Anterior cingulate cortex (tissue), 58 donors: ENCODE data around the gene C10orf95.
A peak's percentile ranks its signal among the peaks of the same experiment; 100 is the strongest.

ENCODE experiments used
- DNase-seq, 58 donors: peaks; one replicate each; lab custom pipeline; 2025; lab: John Stamatoyannopoulos, UW

Gene C10orf95

DNA sequence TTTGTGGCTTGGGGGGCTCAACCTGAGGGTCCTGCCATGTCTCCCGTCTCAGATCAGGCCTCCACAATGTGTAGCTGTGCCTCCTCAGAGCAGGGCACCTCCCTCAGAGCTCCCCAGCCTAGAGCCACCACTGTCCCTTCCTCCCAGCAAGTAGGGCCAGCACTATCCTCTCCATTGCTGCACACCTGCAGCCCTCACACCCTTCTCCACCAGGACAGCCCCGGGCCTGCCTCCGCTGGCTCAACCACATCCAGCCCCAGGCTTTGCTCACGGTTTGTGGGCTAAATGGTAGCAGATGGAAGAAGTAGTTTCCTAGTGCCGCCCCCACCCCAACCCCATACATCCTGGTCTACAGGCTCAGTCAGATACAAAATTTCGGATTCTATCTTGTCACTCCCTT is 45.7 kb downstream of the C10orf95 start:
- DNase-seq: no peak

DNA sequence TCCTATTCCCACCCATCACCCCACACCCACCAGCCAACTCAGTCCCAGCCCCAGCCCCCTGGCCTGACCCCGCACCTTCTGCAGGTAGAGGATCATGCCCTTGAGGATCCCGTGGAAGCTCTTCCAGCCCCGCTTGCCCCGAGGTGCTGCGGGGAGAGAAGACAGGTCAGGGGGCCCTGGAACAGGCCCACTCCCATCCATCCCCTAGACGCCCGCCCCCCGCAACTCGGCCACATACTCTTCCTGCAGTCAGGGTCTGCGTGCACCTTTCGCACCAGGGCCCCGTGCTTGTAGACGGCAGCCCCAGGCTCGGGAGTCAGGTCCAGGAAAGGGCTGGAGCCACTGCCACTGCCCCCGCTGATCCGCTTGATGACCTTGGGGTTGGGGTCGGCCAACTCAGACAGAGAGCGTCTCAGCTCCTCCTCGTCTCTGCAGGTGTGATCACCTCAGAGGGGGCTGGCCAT is 46.2 kb downstream of the C10orf95 start:
- DNase-seq: no peak

DNA sequence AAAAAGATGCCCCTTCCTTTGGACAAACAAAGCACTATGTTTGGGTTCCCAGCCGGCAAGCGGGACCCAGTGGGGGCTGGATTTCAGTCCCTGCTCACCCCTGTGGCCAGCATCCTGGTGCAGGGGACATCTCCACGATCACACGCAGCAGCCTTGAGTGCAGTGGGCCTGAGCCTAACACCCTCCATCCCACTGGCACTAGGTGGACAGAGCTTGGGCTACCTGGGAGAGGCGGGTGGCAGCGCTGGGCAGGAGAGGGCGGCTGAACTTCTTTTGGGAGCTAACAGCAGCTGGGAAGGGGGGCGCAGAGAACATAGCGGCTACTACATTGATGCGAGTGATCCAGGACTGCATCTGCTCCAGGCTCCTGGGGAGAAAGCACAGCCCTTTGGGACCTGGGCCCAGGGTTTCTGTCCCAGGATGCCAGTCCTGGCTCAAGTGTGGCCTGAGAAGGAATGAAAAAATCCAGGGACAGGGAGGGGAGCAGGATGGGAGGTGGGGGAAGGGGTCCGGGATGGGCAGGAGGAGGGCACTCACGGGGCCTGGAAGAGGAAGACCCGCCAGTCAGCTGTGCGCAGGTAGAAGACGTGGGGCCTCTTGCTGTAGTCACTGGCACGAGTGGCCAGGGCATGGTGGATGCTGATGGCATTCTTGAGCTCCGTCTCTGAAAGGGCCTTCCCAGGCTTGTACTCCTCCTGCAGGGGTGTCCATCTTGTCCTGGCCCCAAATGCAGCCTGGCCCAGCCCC is 46.8 kb downstream of the C10orf95 start:
- DNase-seq: no peak

DNA sequence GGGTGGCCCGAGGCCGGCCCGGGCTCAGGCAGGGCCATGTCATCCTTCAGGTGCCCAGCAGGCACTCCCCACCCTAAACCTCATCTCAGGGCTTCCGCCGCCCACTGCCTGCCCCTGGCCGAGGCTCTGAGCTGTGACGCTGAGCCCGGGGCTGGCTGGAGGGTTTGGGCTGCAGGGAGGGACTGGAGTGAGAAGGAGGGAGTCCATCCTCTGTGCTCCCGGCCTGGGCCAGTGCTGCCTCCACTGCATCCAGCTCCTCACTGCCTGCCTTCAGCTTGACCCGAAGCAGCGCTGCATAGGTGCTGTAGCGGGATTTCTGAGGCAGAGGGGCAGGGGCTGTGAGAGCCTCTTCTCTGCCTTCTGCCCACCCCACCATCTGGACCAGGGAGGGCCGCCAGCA is 48.2 kb downstream of the C10orf95 start:
- no peak for DNase-seq

DNA sequence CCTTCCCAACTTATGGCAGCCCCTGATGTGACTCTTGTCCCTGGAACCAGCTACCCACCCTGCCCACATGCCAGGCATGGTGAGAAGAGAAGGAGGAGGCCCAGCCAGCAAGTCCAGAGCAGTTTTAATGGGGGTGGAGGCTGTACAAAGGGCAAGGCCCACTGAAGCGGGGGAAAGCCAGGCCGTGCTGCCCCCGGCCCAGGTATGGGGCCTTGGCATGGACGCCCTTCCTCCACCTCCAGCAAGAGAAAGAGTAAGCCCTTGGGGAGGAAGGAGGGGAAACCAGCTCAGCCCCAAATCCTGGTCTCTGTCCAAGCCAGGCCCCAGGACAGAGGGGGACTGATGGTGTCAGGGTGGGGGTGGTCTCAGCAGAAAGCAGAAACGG is 48.8 kb downstream of the C10orf95 start:
- no peak for DNase-seq

DNA sequence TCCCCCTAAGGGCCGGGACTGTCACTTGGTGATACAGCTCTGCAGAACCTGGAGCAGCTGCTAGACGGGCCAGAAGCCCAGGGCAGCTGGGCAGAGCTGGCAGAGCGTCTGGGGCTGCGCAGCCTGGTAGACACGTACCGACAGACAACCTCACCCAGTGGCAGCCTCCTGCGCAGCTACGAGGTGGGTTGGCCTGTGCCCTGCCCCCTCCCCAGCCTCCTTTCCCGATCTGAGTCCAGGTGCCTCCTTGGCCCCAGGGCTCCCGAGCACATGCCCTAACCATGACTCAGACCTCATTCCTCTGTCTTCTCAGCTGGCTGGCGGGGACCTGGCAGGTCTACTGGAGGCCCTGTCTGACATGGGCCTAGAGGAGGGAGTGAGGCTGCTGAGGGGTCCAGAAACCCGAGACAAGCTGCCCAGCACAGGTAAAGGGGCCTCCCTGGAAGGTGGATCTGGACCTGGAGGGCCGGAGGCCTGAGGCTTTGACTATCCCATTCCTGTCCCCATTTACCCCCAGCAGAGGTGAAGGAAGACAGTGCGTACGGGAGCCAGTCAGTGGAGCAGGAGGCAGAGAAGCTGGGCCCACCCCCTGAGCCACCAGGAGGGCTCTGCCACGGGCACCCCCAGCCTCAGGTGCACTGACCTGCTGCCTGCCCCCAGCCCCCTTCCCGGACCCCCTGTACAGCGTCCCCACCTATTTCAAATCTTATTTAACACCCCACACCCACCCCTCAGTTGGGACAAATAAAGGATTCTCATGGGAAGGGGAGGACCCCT is 49.4 kb downstream of the C10orf95 start:
- no peak for DNase-seq

DNA sequence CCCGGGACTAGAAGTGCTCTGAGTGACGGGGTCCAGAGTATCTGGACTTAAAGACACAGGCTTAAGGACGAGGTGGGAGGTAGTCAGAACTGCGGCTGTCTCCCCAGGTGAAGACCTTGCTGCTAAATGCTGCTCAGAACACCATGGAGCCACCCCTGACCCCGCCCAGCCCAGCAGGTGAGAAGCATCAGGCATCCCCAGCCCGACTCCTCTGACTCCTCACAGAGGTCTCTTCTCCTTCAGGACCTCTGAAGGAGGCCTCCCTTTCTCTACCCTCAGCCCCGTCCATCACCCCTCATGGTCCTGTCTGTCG is 50.0 kb downstream of the C10orf95 start:
- no peak for DNase-seq

DNA sequence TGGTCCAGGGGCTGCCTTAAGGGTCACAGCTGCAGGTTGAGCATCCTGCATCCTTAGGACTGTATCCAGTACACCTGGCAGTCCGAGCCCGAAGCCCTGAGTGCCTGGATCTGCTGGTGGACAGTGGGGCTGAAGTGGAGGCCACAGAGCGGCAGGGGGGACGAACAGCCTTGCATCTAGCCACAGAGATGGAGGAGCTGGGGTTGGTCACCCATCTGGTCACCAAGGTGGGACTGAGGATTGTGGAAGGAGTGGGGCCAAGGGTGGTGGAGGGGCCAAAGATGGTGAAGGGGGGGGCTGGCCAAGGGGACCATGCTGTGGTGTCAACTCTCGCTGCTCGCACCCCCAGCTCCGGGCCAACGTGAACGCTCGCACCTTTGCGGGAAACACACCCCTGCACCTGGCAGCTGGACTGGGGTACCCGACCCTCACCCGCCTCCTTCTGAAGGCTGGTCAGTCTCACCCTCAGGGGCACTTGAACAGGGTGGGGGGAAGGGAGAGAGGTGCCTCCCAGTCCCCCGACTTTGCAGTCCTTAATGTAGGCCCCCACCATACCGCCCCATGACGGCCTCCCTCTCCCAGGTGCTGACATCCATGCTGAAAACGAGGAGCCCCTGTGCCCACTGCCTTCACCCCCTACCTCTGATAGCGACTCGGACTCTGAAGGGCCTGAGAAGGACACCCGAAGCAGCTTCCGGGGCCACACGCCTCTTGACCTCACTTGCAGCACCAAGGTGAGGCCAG is 50.6 kb downstream of the C10orf95 start:
- DNase-seq: no peak

DNA sequence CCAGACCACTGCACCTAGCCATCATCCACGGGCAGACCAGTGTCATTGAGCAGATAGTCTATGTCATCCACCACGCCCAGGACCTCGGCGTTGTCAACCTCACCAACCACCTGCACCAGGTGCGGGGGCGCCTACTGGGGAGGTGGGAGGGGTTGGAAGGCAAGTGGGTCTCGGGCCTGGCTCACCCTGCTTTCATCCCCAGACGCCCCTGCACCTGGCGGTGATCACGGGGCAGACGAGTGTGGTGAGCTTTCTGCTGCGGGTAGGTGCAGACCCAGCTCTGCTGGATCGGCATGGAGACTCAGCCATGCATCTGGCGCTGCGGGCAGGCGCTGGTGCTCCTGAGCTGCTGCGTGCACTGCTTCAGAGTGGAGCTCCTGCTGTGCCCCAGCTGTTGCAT is 51.3 kb downstream of the C10orf95 start:
- peak in 1 of 58 donors; percentile 43 for DNase-seq
